Measurements from ENCODE around the gene GIGYF2.
"Not testable (repeated sequence)": the region's sequence is repeated elsewhere in the genome, so short reads cannot be mapped to it uniquely, and the experiment has no call there.

The GIGYF2 gene

GRCh38 chr2:232816657-232817056, 119.5 kb downstream of the GIGYF2 start:
- no peak for DNase-seq (ENCODE audit: low read depth)

- no peak for DNase-seq (ENCODE audit: low read depth)
Measured at GRCh38 chr2:232817756-232818155, 120.6 kb downstream of the GIGYF2 start.

DNA sequence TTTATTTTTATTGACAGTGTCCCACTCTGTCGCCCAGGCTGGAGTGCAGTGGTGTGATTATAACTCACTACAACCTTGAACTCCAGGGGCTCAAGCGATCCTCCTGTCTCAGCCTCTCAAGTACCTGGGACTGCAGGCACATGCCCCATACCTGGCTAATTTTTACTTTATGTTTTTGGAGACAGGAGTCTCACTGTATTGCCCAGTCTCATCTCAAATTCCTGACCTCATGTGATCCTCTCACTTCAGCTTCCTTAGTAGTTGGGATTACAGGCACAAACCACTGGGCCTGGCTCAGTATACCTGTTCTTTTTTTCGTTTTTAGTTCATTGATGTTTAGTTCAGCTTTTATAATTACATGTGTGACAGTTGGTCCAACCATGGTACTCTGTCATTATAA, 132.9 kb downstream of the GIGYF2 start:
- no peak for DNase-seq (ENCODE audit: low read depth)

DNA sequence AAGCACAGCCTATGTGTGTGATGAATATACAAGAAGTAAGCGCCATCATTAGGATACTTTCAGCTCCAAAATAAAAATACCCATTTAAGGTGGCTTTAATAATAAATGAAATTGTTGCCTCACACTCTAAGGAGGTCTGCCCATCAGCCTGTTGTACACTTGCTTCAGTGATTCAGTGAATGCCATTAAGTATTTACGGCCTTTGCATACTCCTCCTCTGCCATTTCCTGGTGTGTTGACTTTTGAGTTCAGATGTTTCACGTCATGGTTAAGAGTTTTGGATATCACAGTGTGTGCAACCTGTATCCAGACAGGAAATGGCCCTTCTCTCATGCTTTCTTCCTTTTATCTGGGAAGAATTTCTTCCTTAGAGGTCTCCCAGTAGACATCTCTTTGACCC, 134.4 kb downstream of the GIGYF2 start:
- DNase-seq (ENCODE audit: low read depth) = no peak

DNA sequence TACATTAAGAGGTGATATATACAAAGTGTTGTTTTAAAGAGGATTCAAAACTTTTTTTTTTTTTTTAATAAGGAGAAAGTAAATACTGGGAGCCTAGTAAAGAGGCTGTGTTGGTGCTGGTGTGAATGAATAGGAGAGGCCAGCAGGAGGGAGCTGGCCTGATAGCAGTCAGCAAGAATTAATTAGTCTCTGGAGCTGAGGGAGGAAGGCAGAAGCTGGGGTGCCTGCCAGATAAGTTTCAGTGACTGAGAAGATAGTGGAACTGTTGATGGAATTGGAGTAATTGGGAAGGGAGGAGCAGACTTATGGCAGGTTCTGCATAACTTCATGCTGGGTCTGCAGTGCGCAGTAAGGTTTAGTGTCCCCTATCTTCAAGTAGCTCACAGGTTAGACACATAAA, 136.7 kb downstream of the GIGYF2 start:
- no peak for DNase-seq (ENCODE audit: low read depth)

- DNase-seq (ENCODE audit: low read depth) = no peak
Measured at GRCh38 chr2:232835687-232836208, 138.6 kb downstream of the GIGYF2 start.

DNA sequence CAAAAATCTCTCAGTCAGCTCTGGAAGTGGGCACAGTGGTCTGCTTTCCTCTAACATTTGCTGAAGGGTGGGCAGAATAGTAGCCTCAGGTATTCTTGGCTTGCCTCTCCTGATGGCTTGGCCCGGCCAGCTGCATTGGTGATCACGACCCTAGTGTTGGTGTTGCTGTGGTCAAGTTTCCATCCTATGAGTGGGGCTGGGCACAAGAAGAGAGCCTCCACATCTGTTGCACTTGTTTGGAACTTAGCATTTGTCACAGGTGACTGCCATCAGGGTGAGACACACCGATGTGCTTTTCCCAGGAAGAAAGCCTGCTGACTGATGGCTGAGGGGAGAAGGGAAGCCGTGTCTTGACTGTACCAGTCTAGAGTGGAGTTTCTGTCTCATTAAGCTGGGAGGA, 139.8 kb downstream of the GIGYF2 start:
- DNase-seq (ENCODE audit: low read depth) = no peak

- peak; percentile 29 for DNase-seq (ENCODE audit: low read depth)
Measured at GRCh38 chr2:232838406-232838874, 141.3 kb downstream of the GIGYF2 start.

- DNase-seq (ENCODE audit: low read depth) = no peak
Measured at GRCh38 chr2:232839411-232840079, 142.4 kb downstream of the GIGYF2 start.

GRCh38 chr2:232842689-232843088, 145.6 kb downstream of the GIGYF2 start:
- DNase-seq (ENCODE audit: low read depth) = no peak

- no peak for DNase-seq (ENCODE audit: low read depth)
Measured at GRCh38 chr2:232843834-232844233, 146.7 kb downstream of the GIGYF2 start.

DNA sequence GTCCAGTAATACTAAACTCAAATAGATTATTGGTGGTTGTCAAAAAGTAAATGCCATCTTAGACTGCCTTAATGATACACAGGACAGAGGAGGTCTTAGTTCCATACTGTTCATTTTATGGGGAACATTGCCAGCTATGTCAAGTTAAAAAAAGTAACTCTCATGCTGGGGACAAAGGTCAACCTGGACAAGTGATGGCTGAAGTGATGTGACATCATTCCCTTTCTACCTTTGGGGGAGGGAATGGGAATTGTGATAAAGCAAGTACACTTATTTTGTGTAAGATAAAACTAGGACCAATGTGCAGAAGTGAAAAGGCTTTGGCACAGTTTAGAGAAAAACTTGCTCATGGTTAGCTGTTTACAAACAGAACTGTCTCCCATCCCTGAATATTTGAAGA, 148.9 kb downstream of the GIGYF2 start:
- no peak for DNase-seq (ENCODE audit: low read depth)

DNA sequence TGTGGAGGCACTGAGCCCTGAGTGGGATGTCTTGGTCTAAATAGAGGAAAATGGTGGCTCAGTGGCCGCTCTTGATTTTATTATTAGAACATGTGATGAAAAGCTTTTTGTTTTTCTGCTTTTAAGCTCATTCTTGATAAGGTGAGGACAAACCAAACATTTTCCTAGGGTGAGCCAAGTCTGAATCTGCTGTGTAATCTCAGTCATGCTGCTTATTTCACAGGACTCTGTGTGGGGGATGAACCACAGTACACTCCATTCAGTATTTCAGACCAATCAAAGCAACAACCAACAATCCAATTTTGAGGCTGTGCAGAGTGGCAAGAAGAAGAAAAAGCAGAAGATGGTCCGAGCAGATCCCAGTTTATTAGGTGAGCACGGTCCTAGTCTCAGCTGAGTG, 152.9 kb downstream of the GIGYF2 start:
- DNase-seq (ENCODE audit: low read depth) = no peak

DNA sequence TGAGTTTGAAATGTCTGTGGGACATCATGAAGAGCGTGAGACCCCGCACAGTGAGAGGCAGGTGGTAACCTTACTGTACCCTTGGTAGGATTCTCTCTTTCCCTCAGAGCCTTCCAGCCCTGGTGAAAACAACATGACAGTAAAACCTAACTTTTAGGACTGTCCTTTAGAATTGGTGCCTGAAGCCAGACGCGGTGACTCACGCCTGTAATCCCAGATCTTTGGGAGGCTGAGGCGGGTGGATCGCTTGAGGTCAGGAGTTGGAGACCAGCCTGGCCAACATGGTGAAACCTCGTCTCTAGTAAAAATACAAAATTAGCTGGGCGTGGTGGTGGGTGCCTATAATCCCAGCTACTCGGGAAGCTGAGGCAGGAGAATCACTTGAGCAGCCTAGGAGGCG, 154.9 kb downstream of the GIGYF2 start:
- DNase-seq (ENCODE audit: low read depth) = not testable (repeated sequence)

GRCh38 chr2:232852676-232853075, 155.5 kb downstream of the GIGYF2 start:
- DNase-seq (ENCODE audit: low read depth) = no peak

DNA sequence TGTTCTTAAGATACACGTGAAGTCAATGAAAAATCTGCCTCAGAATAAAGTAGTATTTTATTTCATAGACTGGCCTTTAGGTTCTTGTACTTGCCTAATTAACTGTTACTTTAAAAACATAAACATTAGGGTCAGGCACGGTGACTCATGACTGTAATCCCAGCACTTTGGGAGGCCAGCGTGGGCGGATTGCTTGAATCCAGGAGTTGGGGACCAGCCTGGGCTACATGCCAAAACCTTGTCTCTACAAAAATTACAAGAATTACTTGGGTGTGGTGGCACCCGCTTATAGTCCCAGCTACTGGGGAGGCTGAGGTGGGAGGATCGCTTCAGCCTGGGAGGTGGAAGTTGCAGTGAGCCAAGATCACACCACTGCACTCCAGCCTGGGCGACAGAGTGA, 157.0 kb downstream of the GIGYF2 start:
- DNase-seq (ENCODE audit: low read depth) = no peak

GRCh38 chr2:232857158-232857563, 160.0 kb downstream of the GIGYF2 start:
- no peak for DNase-seq (ENCODE audit: low read depth)

GRCh38 chr2:232859385-232859916, 162.3 kb downstream of the GIGYF2 start:
- DNase-seq (ENCODE audit: low read depth) = no peak

DNA sequence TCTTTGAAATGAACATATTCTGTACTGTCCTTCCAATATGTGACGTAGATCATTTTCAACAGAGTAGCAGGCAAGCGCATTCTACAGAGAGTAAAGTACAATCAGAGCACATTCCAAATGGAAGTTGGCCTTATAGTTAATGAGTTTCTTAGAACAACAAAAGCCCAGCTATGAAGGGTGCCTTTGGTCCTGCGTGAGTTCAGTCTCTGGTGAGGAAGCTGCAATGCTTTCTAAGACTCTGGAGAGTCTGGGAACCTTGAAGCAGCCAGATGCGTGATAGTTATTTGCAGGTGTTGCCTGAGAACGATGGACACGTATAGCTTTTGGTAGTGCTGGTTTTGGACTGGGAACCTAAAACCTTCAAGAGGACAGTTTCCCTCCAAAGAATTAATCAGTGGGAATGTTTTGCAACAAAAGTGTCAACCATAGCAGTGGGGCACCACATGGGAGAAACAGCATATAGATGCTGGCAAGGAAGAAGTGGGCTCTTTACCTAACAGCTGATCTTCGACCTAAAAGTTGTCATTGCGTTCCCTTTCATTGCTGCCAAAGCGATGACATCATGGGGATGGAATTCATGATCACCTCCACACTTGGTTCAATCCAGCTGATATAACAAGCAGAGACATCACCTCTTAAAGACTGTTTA, 163.6 kb downstream of the GIGYF2 start:
- no peak for DNase-seq (ENCODE audit: low read depth)

- DNase-seq (ENCODE audit: low read depth) = no peak
Measured at GRCh38 chr2:232861353-232861752, 164.2 kb downstream of the GIGYF2 start.

- DNase-seq (ENCODE audit: low read depth) = no peak
Measured at GRCh38 chr2:232863996-232864395, 166.9 kb downstream of the GIGYF2 start.

GRCh38 chr2:232865165-232865564, 168.0 kb downstream of the GIGYF2 start:
- no peak for DNase-seq (ENCODE audit: low read depth)

GRCh38 chr2:232866104-232866503, 169.0 kb downstream of the GIGYF2 start:
- no peak for DNase-seq (ENCODE audit: low read depth)
